Right atrium auricular region (tissue), 2 donors: ENCODE measurements around the gene PEA15. TPM values are rescaled to one million over a fixed set of nuclear protein-coding genes. Genes with fewer than 3 reads are reported as not detected.

Source experiments
- DNase-seq: peaks from one replicate; pipeline ENCODE4 v3.0.0-alpha.2; 2019; ENCODE audit warnings: low spot score
- H3K27ac ChIP-seq, 2 donors: fragments of 200-600 bp; sonication (generic); 1 replicate in 1 of 2; 2 replicates in 1 of 2; pipeline ENCODE4 v1.5.1; 2016 to 2019
- H3K27me3 ChIP-seq, 2 donors: fragments of 200-600 bp; sonication (generic); one replicate each; pipeline versions ENCODE4 v1.5.1 to v1.6.0; 2017 to 2019
- H3K36me3 ChIP-seq: fragments of 200-600 bp; sonication (generic); one replicate; pipeline ENCODE4 v1.5.1; 2016
- H3K4me1 ChIP-seq, 2 donors: fragments of 200-600 bp; sonication (generic); one replicate each; pipeline versions ENCODE4 v1.5.1 to v1.6.0; 2017 to 2019
- H3K4me3 ChIP-seq, 2 donors: fragments of 200-600 bp; sonication (generic); 1 replicate in 1 of 2; 2 replicates in 1 of 2; pipeline ENCODE4 v1.5.1; 2017 to 2019; ENCODE audit warnings: mild to moderate bottlenecking in 1 of 2, moderate library complexity in 1 of 2
- H3K9me3 ChIP-seq, 2 donors: fragments of 200-600 bp; sonication (generic); one replicate each; pipeline ENCODE4 v1.5.1; 2019
- CTCF ChIP-seq, 2 donors: fragments of 200-600 bp; sonication (generic); IDR thresholded peaks; one replicate each; pipeline ENCODE4 v1.5.1; 2019; ENCODE audit warnings: antibody characterized with exemption in 2 of 2
- total RNA-seq, 2 donors: library from RNA; depleted of rRNA; stranded (reverse); fragments of >200 nt; gene quantifications; one replicate each; pipeline ENCODE4 v1.1.0, GENCODE V29; 2016

The PEA15 gene
- total RNA-seq, 2 donors from 2014 or later: 69.2 to 144 TPM

- no peak overlapping the region for H3K27ac ChIP-seq
- TF ChIP-seq CTCF (IDR thresholded peaks at IDR 0.05): no peak
- no peaks in the 10 kb centered on the region for H3K36me3 ChIP-seq
- DNase-seq: no peak
- peaks cover 0 to 20% of the 10 kb centered on the region in 2 donors for H3K4me1 ChIP-seq
- H3K9me3 ChIP-seq: no peaks in the 10 kb centered on the region
- no peaks in the 10 kb centered on the region for H3K27me3 ChIP-seq
- no peak overlapping the region for H3K4me3 ChIP-seq
Measured at GRCh38 chr1:160194737-160195059, 10.5 kb upstream of the PEA15 start.

GRCh38 chr1:160196143-160196542 is 9.0 kb upstream of the PEA15 start:
- TF ChIP-seq CTCF (IDR thresholded peaks at IDR 0.05): no peak
- H3K4me3 ChIP-seq: no peak overlapping the region
- no peaks in the 10 kb centered on the region for H3K9me3 ChIP-seq
- peaks cover 0 to 11% of the 10 kb centered on the region in 2 donors for H3K4me1 ChIP-seq
- DNase-seq: no peak
- H3K36me3 ChIP-seq: no peaks in the 10 kb centered on the region
- no peaks in the 10 kb centered on the region for H3K27me3 ChIP-seq
- no peak overlapping the region for H3K27ac ChIP-seq

- Histone ChIP-seq H3K4me1 (peaks cover 0 to 11% of the 10 kb centered on the region in 2 donors), H3K27me3 (no peaks in the 10 kb centered on the region), H3K4me3 (no peak overlapping the region), H3K36me3 (no peaks in the 10 kb centered on the region), H3K27ac (no peak overlapping the region), H3K9me3 (no peaks in the 10 kb centered on the region)
- no peak for DNase-seq
- no peak for TF ChIP-seq CTCF (IDR thresholded peaks at IDR 0.05)
Measured at GRCh38 chr1:160197231-160197630, 8.0 kb upstream of the PEA15 start.

- no peak overlapping the region for H3K27ac ChIP-seq
Measured at GRCh38 chr1:160200786-160201185, 4.4 kb upstream of the PEA15 start.

GRCh38 chr1:160204526-160205241 is 500 bp upstream of the PEA15 start:
- TF ChIP-seq CTCF (IDR thresholded peaks at IDR 0.05): no peak
- peaks cover 0 to 47% of the 10 kb centered on the region in 2 donors for H3K4me1 ChIP-seq
- no peaks in the 10 kb centered on the region for H3K9me3 ChIP-seq
- DNase-seq: no peak
- no peaks in the 10 kb centered on the region for H3K36me3 ChIP-seq
- H3K27ac ChIP-seq: peak overlapping the region; percentile 95
- no peaks in the 10 kb centered on the region for H3K27me3 ChIP-seq
- H3K4me3 ChIP-seq: peak overlapping the region; percentile 85 to 95

More at GRCh38 chr1:160200786-160201185, 4.4 kb upstream of the PEA15 start:
- Histone ChIP-seq H3K4me3 (no peak overlapping the region), H3K36me3 (no peaks in the 10 kb centered on the region), H3K4me1 (peaks cover 0 to 8% of the 10 kb centered on the region in 2 donors), H3K27me3 (no peaks in the 10 kb centered on the region), H3K9me3 (no peaks in the 10 kb centered on the region)
- DNase-seq: no peak
- no peak for TF ChIP-seq CTCF (IDR thresholded peaks at IDR 0.05)

GRCh38 chr1:160206036-160206389 is 829 bp downstream of the PEA15 start:
- no peaks in the 10 kb centered on the region for H3K27me3 ChIP-seq
- H3K9me3 ChIP-seq: no peaks in the 10 kb centered on the region
- peak overlapping the region; percentile 95 for H3K27ac ChIP-seq
- peak overlapping the region; percentile 85 to 95 for H3K4me3 ChIP-seq
- DNase-seq: peak; percentile 71
- H3K36me3 ChIP-seq: no peaks in the 10 kb centered on the region
- peaks cover 6 to 60% of the 10 kb centered on the region in 2 donors for H3K4me1 ChIP-seq
- TF ChIP-seq CTCF (IDR thresholded peaks at IDR 0.05): no peak
